Transverse colon (tissue), 4 donors: Measurements from ENCODE around the gene RNF13.

ENCODE experiments used
- CTCF ChIP-seq, 5 experiments: fragments of 200-600 bp in 3 of 5; fragments of 450-650 bp in 2 of 5; sonication (generic) in 3 of 5; IDR thresholded peaks; 1 replicate in 2 of 5; 2 replicates in 3 of 5; pipeline ENCODE4 v1.5.1; 2016 to 2017; ENCODE audit warnings: antibody characterized with exemption in 5 of 5, inconsistent platforms in 3 of 5, mild to moderate bottlenecking in 2 of 5, moderate library complexity in 1 of 5
- EP300 ChIP-seq: sonication (generic); formaldehyde crosslinking; IDR thresholded peaks from one replicate; pipeline ENCODE4 v1.6.1; 2017; ENCODE audit warnings: antibody characterized with exemption, low read depth
- POLR2A ChIP-seq: fragments of 450-650 bp; IDR thresholded peaks from one replicate; pipeline ENCODE4 v1.6.1; 2016; ENCODE audit warnings: antibody characterized with exemption, mild to moderate bottlenecking, moderate library complexity
- POLR2AphosphoS5 ChIP-seq, 3 donors: sonication (generic); formaldehyde crosslinking; IDR thresholded peaks; one replicate each; pipeline ENCODE4 v1.6.1; 2016; ENCODE audit warnings: antibody characterized with exemption in 3 of 3

DNA sequence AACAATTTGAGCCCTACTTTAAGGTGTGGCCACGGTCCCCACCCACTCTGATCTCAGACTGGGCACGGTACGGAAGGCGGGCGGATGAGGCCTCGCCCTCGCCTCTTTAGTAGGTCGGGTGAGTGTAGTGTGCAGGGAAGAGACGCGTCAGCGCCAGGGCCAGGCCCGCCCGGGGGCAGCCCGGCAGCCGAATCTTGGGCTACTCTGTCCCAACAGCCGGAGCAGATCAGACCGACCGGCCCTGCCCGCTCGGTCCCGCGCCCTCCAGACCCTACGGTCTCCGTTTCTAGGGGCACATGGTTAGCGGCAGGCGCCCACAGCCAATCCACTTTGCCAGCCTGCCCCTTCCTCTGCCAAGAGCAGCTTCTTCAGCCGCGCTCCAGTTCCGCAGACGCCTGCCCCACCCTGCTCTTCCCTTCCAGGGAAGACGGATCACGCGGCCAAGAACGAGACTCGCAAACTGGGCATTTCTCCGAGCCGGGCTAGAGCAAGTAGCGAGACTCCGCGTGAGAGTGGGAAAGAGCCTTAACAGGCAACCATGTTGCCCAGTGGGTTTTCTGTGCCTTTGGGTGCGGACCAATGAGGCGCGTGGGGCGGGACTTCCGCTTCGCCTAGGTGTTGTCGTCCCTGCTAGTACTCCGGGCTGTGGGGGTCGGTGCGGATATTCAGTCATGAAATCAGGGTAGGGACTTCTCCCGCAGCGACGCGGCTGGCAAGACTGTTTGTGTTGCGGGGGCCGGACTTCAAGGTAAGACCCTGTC lies at the start of gene RNF13:
- TF ChIP-seq EP300 (no peak), POLR2A (peak; percentile 96), CTCF (IDR thresholded peaks at IDR 0.05) (no peak), POLR2AphosphoS5 (IDR thresholded peaks at IDR 0.05) (peak; percentile 71 to 96 (median 86))
